GM12873 (cell line): ENCODE data around the gene NCBP2.

ENCODE experiments used
- TF ChIP-seq, protein P1 (sequence below): IDR thresholded peaks from 2 replicates; pipeline ENCODE4 v1.5.1; 2012; ENCODE audit warnings: low read depth, mild to moderate bottlenecking, moderate library complexity, low read length, control low read depth; ENCODE audit not compliant: insufficient read depth; ENCODE audit errors: missing control alignments

Gene NCBP2

DNA sequence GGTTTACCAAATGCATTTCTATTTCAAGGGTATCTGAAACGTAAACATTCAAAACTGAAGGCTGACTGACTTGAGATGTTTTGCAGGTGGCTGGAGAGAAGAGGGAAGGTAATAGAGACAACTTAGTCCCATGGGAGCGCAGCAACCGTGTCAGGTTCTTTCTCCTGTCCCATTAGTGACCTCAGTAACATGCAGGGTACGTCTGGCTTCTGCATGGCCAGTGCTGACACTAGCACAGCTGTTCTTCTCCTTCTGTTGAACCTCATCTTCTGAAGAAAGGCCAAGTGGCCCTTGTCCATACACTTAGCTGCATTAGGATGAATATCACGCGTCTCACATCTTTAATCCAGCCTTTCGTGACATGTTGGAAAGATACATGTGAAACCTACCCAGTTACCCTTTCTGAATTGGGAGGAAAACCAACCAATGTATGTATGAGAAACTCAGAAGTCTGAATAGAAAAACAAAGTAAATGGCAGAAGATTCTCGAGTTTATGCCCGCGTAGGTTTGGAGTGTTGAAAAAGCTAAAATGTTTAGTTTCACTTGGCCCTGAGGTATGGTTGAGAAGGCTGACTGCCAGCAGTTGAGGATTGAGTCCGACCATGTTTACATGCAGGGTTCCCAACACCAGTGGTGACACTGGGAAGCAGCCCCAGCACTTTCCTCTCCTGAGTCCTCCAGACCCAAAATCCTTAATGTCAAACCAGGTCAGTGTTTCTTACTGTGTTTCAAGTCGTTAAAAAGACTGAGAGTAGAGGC is 10.3 kb downstream of the NCBP2 start:
- TF ChIP-seq, protein P1, sequence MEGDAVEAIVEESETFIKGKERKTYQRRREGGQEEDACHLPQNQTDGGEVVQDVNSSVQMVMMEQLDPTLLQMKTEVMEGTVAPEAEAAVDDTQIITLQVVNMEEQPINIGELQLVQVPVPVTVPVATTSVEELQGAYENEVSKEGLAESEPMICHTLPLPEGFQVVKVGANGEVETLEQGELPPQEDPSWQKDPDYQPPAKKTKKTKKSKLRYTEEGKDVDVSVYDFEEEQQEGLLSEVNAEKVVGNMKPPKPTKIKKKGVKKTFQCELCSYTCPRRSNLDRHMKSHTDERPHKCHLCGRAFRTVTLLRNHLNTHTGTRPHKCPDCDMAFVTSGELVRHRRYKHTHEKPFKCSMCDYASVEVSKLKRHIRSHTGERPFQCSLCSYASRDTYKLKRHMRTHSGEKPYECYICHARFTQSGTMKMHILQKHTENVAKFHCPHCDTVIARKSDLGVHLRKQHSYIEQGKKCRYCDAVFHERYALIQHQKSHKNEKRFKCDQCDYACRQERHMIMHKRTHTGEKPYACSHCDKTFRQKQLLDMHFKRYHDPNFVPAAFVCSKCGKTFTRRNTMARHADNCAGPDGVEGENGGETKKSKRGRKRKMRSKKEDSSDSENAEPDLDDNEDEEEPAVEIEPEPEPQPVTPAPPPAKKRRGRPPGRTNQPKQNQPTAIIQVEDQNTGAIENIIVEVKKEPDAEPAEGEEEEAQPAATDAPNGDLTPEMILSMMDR = no peak

DNA sequence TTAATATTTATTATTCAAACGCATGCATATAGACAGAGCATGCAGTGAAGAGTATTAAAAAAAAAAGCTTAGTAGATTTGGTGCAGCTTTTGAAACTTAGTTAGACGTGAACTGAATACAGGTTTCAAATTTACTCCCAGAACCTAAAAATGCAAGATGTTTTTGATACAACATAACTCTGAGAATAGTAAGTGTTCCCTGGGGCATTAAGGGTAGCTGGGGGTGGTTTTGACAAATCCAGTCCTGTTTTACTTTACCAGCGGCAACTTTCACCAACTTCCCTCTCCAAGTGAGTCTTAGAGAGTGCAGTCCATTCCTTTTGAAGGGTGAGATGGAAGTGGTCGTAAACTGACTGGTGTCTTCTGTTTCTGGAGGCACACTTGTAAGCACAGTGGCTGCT is 11.2 kb downstream of the NCBP2 start:
- TF ChIP-seq, protein P1 = no peak

DNA sequence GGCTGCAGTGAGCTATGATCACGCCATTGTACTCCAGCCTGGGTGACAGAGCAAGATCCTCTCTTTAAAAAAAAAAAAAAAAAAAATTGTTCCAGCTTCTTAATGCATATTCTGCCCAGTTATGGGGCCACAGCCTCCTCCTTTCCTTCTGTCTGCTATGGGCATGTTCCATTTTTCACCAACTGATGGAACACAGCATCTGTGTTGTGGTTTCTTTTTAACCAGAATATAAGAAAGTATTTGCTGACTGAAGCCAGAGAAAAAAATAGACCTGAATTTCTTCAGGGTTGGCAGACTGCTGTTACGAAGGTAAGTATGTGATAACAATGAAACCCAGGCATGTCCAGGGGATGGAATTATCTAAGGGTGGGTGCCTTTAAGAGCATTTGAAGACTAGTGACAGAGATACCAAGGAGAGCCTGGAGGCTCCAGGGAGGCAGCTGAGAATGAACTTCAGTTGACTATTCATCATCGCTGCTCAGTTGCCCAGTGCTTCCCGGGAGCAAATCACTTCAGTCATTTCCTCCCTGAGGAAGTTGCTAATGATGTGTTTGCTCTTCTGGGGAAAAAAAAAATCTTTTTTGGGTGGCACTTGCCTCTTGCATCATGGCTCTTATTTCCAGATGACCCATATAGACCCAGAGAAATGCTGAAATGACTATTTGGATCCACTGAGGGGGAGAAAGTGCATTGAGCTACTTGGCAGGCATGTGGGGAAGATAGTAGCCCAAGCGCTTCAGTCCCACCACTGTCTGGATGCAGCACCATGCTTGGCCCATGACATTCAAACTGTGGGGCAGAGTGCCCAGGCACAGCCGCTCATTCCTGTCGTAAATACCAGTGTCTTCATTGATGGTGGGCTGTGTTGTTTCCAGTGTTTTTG is 14.5 kb downstream of the NCBP2 start:
- TF ChIP-seq, protein P1 = no peak

DNA sequence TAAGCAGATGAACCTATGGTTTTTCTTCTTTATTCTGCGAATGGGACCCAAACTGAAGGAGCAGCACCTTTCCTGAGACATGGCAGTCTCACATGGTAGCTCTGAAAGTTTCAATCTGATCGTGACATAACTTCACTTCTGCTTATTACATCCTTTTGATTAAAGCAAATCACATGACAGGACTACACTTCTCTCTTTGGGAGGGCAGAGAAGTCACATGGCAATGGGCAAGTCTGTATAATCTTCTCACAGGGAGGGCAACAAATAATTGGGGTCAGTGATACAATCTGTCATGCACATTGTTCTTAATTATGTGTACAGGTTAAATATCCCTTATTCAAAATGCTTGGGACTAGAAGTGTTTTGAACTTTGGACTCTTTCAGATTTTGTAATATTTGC is 21.6 kb downstream of the NCBP2 start:
- TF ChIP-seq, protein P1 = no peak

DNA sequence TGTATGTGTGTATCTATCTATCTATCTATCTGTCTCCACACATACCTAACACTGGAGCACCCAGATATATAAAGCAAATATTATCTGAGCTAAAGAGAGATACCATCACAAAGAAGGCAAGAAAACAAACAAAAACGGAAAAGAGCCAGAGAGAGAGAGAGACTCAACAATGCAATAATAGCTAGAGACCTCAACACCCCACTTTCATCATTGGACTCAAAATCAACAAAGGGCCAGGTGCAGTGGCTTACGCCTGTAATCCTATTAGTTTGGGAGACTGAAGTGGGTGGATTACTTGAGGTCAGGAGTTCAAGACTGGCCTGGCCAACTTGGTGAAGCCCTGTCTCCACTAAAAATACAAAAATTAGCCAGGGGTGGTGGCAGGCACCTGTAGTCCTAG is 23.4 kb downstream of the NCBP2 start:
- TF ChIP-seq, protein P1 = no peak

DNA sequence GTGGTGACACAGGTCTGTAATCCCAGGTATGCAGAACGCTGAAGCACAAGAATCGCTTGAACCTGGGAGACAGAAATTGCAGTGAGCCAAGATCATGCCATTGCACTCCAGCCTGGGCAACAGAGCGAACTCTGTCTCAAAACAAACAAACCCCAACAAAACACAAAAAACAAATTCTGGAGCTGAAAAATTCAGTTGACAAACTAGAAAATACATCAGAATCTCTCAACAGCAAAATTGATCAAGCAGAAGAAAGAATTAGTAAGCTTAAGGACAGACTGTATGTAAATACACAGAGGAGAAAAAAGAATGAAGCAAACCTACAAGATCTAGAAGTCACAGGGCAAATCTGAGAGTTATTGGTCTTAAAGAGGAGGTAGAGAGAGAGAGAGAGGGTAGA is 25.3 kb downstream of the NCBP2 start:
- TF ChIP-seq, protein P1 = no peak

DNA sequence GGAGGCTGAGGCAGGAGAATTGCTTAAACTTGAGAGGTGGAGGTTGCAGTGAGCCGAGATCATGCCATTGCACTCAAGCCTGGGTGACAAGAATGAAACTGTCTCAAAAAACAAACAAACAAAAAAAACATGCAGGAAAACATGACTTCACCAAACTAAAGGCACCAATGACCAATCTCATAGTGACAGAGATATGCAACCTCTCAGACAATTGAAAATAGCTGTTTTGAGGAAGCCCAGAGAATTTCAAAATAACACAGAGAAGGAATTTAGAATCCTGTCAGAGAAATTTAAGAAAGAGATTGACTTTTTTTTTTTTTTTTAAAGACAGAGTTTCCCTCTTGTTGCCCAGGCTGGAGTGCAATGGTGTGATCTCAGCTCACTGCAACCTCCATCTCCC is 26.1 kb downstream of the NCBP2 start:
- TF ChIP-seq, protein P1 = no peak
